22Rv1 (cell line): ENCODE measurements around the gene DPY19L1.

ENCODE experiments used
- CTCF ChIP-seq: fragments of 450-650 bp; IDR thresholded peaks from 2 replicates; pipeline ENCODE4 v1.5.1; 2017; ENCODE audit warnings: mild to moderate bottlenecking
- ZFX ChIP-seq: fragments of 450-650 bp; IDR thresholded peaks from 2 replicates; pipeline ENCODE4 v1.6.1; 2017; ENCODE audit warnings: antibody characterized with exemption, borderline replicate concordance

- TF ChIP-seq CTCF (no peak), ZFX (no peak)
Observed at GRCh38 chr7:35007768-35008167, 29.5 kb downstream of the DPY19L1 start.
